Adrenal gland (tissue), 12 donors: ENCODE results near the gene FN3K. TPM values are rescaled to one million over a fixed set of nuclear protein-coding genes. Genes with fewer than 3 reads are reported as not detected.
"Not testable (repeated sequence)": the region's sequence is repeated elsewhere in the genome, so short reads cannot be mapped to it uniquely, and the experiment has no call there.

Experiments
- DNase-seq, 7 donors: peaks; one replicate each; pipeline ENCODE4 v3.0.0-alpha.2; 2019 to 2020
- H3K27ac ChIP-seq, 5 donors: fragments of 200-600 bp; sonication (generic) in 4 of 5; 1 replicate in 3 of 5; 2 replicates in 2 of 5; pipeline versions ENCODE4 v1.5.1 to v1.8.0; 2016 to 2020; ENCODE audit warnings: mild to moderate bottlenecking in 1 of 5
- H3K27me3 ChIP-seq: fragments of 200-600 bp; 2 replicates; pipeline ENCODE4 v1.8.0; 2021
- H3K36me3 ChIP-seq, 2 donors: fragments of 200-600 bp; replicated peaks in 1 of 2; 1 replicate in 1 of 2; 2 replicates in 1 of 2; pipeline versions ENCODE4 v1.5.1 to v1.8.0; 2018 to 2022
- H3K4me1 ChIP-seq, 2 donors: fragments of 200-600 bp; replicated peaks in 1 of 2; 1 replicate in 1 of 2; 2 replicates in 1 of 2; pipeline versions ENCODE4 v1.5.1 to v1.8.0; 2018 to 2021
- H3K4me3 ChIP-seq, 4 donors: fragments of 200-600 bp; sonication (generic) in 3 of 4; one replicate each; pipeline ENCODE4 v1.5.1; 2016 to 2018
- H3K9me3 ChIP-seq, 3 donors: fragments of 200-600 bp; sonication (generic) in 1 of 3; replicated peaks in 1 of 3; 1 replicate in 2 of 3; 2 replicates in 1 of 3; pipeline versions ENCODE4 v1.5.1 to v1.8.0; 2016 to 2021
- CTCF ChIP-seq, 6 experiments: fragments of 450-650 bp in 4 of 6; fragments of 200-600 bp in 2 of 6; sonication (generic) in 1 of 6; IDR thresholded peaks; 1 replicate in 5 of 6; 2 replicates in 1 of 6; pipeline versions ENCODE4 v1.5.1 to v1.8.0; 2016 to 2021; ENCODE audit warnings: antibody characterized with exemption in 6 of 6, mild to moderate bottlenecking in 2 of 6, moderate library complexity in 1 of 6
- POLR2A ChIP-seq, 2 donors: fragments of 450-650 bp; IDR thresholded peaks; one replicate each; pipeline ENCODE4 v1.6.1; 2017; ENCODE audit warnings: antibody characterized with exemption in 2 of 2, mild to moderate bottlenecking in 2 of 2, moderate library complexity in 1 of 2
- WGBS, 4 donors: extraction: QIAGEN DNeasy Blood & Tissue Kit in 2 of 4; methylation state at CpG; one replicate each; pipeline versions ENCODE4 v1.1.5 to v1.1.7; 2013 to 2017; 5-methylcytosine and 5-hydroxymethylcytosine counted together
- intact Hi-C, 2 donors: fragments of 100-400 bp; cut with DNase I; formaldehyde crosslinking; loops; one replicate each; pipeline versions ENCODE4 v1.14.1 to v1.15.0; 2022 to 2023
- polyA plus RNA-seq, 3 donors: library from polyadenylated mRNA; stranded (reverse); fragments of 200-250 nt in 2 of 3; fragments of 350-450 nt in 1 of 3; fragmentation: Illumina TruSeq in 1 of 3; extraction: RNeasy Lipid Tissue Mini Kit (QIAGEN cat#74804) in 1 of 3; gene quantifications; one replicate each; pipeline ENCODE4 v1.2.3, GENCODE V29; 2013 to 2014
- total RNA-seq, 9 donors: library from RNA; depleted of rRNA in 4 of 9; stranded (reverse); fragments of >200 nt in 4 of 9; fragments of 120-200 nt in 1 of 9; fragmentation: NEBNext Ultra II Directional in 1 of 9; extraction: Animal tissue kit (Norgen Biotek cat#: 25700) in 1 of 9; gene quantifications; one replicate each; pipeline versions ENCODE4 v1.1.0 to v1.2.4, GENCODE V29; 2013 to 2023
- donor health status: healthy with polysubstance abuse.
- donor health status: Bipolar disorder and iron deficiency.
- donor health status: DM: yes; HTN: yes; CAD: no.
- donor health status: DM: no; HTN: no; CAD: no.
- donor health status: DM: no; HTN: no; CAD: no.
- donor health status: DM: yes; HTN: yes; CAD: no.

FN3K gene
- total and polyA plus RNA-seq, 12 donors, result 16.0 to 136 (median 40.8) TPM

GRCh38 chr17:82769041-82769440, 33.6 kb downstream of the FN3K start:
- 90 to 94% (median 91%) methylated on average over 5 to 7 of the region's 7 CpGs for WGBS, 4 donors
- H3K27ac ChIP-seq, result no peak overlapping the region
- H3K4me1 ChIP-seq, result no peaks in the 10 kb centered on the region
- no peak for TF ChIP-seq CTCF (IDR thresholded peaks at IDR 0.05)
- TF ChIP-seq POLR2A (IDR thresholded peaks at IDR 0.05), result no peak
- H3K4me3 ChIP-seq, result no peak overlapping the region
- no peaks in the 10 kb centered on the region for H3K36me3 ChIP-seq
- DNase-seq, result no peak
- no peaks in the 10 kb centered on the region for H3K9me3 ChIP-seq
- intact Hi-C loops, result no loop called here
- no peaks in the 10 kb centered on the region for H3K27me3 ChIP-seq

DNA sequence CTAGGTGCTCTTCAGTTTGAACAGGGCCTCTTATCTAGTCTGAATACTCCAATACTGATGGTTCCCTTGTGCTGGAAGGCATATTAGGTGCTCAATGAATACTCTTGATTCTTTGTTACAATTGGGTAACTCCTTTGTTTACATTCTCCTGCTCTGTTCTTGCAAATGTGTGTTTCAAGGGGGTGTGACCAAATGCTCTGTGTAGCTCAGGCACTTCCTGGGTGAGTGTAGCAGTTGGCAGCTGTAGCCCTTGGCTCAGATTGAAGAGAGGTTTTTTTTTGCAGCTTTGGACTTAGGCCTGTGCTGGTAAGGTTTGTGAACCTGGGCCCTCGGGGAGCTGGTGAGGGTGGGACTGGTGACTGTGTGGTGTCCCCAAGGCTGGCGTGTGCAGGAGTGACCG, 36.6 kb downstream of the FN3K start:
- no peaks in the 10 kb centered on the region for H3K27me3 ChIP-seq
- intact Hi-C loops, result no loop called here
- 92 to 100% (median 92%) methylated on average over 1 to 3 of the region's 3 CpGs for WGBS, 4 donors
- no peaks in the 10 kb centered on the region for H3K36me3 ChIP-seq
- no peak for TF ChIP-seq CTCF (IDR thresholded peaks at IDR 0.05)
- TF ChIP-seq POLR2A (IDR thresholded peaks at IDR 0.05), result no peak
- H3K9me3 ChIP-seq, result no peaks in the 10 kb centered on the region
- no peak overlapping the region for H3K27ac ChIP-seq
- H3K4me1 ChIP-seq, result no peaks in the 10 kb centered on the region
- no peak for DNase-seq
- H3K4me3 ChIP-seq, result no peak overlapping the region

GRCh38 chr17:82774456-82774855, 39.0 kb downstream of the FN3K start:
- intact Hi-C loops, DNase-seq, H3K9me3 ChIP-seq, H3K27me3 ChIP-seq, H3K27ac ChIP-seq, H3K4me3 ChIP-seq, H3K4me1 ChIP-seq, H3K36me3 ChIP-seq: not testable (repeated sequence)
- WGBS, 4 donors, result 86 to 89% (median 87%) methylated on average over 19 of the region's 19 CpGs

GRCh38 chr17:82775001-82775823, 39.8 kb downstream of the FN3K start:
- H3K27ac ChIP-seq, result no peak overlapping the region
- H3K36me3 ChIP-seq, result no peaks in the 10 kb centered on the region
- peak; percentile 54 to 78 (median 72) for TF ChIP-seq CTCF (IDR thresholded peaks at IDR 0.05)
- TF ChIP-seq POLR2A (IDR thresholded peaks at IDR 0.05), result no peak
- no peaks in the 10 kb centered on the region for H3K9me3 ChIP-seq
- H3K27me3 ChIP-seq, result no peaks in the 10 kb centered on the region
- DNase-seq, result peak; percentile 47 to 79 (median 58)
- WGBS, 4 donors, result 40 to 50% (median 43%) methylated on average over 25 to 33 of the region's 34 CpGs
- intact Hi-C loops, result loop anchor here in 1 of 2 donors (5.0 kb wide), 1 partner anchor 423 kb away; no protein-coding TSS in a partner anchor
- no peaks in the 10 kb centered on the region for H3K4me1 ChIP-seq
- H3K4me3 ChIP-seq, result no peak overlapping the region

DNA sequence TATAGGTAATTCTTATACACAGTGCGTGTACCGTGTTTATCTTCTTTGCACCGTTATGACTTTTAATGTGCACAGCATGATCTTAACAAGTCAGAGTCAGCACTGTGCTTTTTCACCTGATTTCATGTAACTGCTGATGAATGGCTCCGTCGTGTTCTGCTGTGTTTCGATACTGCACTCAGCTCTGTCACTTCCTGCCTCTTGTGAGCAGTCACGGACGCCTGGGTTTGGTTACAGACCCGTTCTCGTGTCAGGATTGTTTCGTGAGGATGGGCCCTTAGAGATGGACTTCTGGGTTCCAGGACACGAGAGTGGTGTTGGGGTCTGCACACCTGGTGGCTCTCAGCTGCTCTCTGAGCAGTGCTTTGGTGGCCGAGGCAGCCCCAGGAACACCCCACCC, 41.0 kb downstream of the FN3K start:
- H3K36me3 ChIP-seq, result no peaks in the 10 kb centered on the region
- DNase-seq, result no peak
- H3K9me3 ChIP-seq, result no peaks in the 10 kb centered on the region
- H3K4me3 ChIP-seq, result no peak overlapping the region
- no peak for TF ChIP-seq CTCF (IDR thresholded peaks at IDR 0.05)
- no peak for TF ChIP-seq POLR2A (IDR thresholded peaks at IDR 0.05)
- no peaks in the 10 kb centered on the region for H3K27me3 ChIP-seq
- 89 to 94% (median 93%) methylated on average over 9 to 13 of the region's 13 CpGs for WGBS, 4 donors
- H3K27ac ChIP-seq, result no peak overlapping the region
- no peaks in the 10 kb centered on the region for H3K4me1 ChIP-seq
- intact Hi-C loops, result loop anchor here in 1 of 2 donors (5.0 kb wide), 1 partner anchor 424 kb away; no protein-coding TSS in a partner anchor
